H4 (cell line): ENCODE data around the gene TCP11X2. TPM values are rescaled to one million over a fixed set of nuclear protein-coding genes. Genes with fewer than 3 reads are reported as not detected.
A peak's percentile ranks its signal among the peaks of the same experiment; 100 is the strongest.
"Not testable (repeated sequence)": the region's sequence is repeated elsewhere in the genome, so short reads cannot be mapped to it uniquely, and the experiment has no call there.

Experiments
- DNase-seq: peaks from one replicate; pipeline ENCODE4 v3.0.0-alpha.2; 2015; ENCODE audit warnings: low spot score
- total RNA-seq: library from RNA; depleted of rRNA; stranded (reverse); fragments of >200 nt; shearing (Covaris generic); gene quantifications from 2 replicates; pipeline ENCODE4 v1.2.3, GENCODE V29; 2014; rRNA removed

The TCP11X2 gene
- 1.3 TPM in 1 of 2 replicates, not detected in the other for total RNA-seq

GRCh38 chrX:102471762-102472220, at the start of gene TCP11X2:
Gene TCP11X2 (minus strand): TSS chrX:102471812.
- not testable (repeated sequence) for DNase-seq

- DNase-seq, result peak; percentile 18
Observed at GRCh38 chrX:102517326-102517725, 45.7 kb upstream of the TCP11X2 start.

GRCh38 chrX:102515975-102516941, 44.6 kb upstream of the TCP11X2 start, which contains the start of gene TMSB15A:
Gene TMSB15A (minus strand): TSS chrX:102516739.
- DNase-seq, result peak; percentile 39

DNA sequence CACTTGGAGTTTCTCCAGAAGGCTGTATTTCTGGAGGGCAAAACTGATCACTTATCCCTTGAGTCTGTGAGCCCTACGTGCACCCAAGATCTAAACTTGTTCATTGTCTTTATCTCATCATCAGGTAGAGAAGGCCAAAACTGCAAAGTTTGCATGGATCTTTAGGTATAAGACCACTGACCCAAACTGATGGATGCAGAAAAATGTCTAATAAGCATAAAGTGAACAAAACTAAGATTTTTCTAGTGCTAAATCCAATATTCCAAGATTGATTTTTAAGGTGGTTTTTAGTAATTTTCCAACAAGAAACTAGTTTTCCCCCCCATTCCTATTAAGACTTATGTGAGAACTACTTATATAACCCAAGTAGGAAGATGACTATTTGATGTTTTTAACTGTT, 42.9 kb upstream of the TCP11X2 start:
- DNase-seq, result no peak

- DNase-seq, result no peak
Observed at GRCh38 chrX:102498732-102499131, 27.1 kb upstream of the TCP11X2 start.

DNA sequence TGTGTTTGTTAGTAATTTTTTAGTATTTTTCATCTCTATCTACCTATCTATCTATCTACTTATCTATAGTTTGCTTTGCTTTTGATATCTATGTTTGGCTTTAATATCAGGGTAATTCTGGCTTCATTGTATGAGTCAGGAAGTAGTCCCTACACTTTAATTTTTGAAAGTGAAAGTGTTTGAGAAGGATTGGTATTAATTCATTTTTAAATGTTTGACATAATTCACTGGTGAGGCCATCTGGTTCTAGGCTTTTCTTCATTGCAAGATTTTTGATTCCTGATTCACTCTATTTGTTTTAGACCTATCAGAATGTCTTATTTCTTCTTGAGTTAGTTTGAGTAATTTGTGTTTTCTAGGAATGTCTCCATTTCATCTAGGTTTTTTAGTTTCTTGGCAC, 20.2 kb upstream of the TCP11X2 start:
- DNase-seq, result no peak

- not testable (repeated sequence) for DNase-seq
Observed at GRCh38 chrX:102478765-102479164, 7.2 kb upstream of the TCP11X2 start.

- not testable (repeated sequence) for DNase-seq
Observed at GRCh38 chrX:102470215-102470614, 1.4 kb downstream of the TCP11X2 start.

DNA sequence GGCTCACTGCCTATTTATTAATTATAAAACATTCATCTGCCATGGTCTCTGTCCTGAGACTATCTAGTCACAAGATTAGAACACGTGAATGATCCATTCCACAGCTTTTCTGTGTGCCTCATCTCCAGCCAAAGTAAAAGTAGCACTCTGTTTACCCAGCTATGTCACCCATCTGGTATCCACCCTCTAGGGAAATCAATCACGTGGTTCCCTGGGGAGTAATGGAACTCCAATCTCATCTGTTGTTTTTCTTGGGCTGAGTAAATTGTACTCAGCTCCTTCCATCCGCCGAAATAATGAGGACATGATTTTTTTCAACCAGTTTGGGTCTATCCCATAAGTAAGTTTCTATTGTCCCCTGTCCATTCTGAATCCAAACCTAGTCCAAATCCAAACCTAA, 13.0 kb downstream of the TCP11X2 start:
- not testable (repeated sequence) for DNase-seq

DNA sequence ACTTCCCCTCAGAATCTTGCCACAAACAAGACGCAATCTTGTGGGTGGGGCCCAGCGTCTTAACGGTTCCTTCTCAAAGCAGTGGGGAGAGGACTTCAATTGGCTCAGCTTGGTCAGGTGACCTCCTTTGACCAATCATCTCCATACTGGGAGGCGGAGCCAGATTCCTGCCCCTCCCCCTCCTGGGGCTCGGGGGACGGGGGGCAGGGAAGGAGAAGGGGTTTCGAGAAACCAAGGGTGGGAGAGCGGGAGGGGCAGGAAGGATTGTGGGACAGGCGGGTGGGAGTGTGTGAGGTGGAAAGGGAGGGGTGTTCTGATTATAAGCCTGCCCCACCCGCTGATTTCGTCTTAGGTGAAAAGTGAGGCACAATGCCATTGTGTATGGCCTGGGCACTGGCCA, 31.7 kb downstream of the TCP11X2 start, which contains the start of gene NXF2B:
NXF2B (minus strand) TSS at position 101 of the 400 bp plus-strand sequence. CDS start 59,972 bp downstream, outside the sequence.
- not testable (repeated sequence) for DNase-seq

DNA sequence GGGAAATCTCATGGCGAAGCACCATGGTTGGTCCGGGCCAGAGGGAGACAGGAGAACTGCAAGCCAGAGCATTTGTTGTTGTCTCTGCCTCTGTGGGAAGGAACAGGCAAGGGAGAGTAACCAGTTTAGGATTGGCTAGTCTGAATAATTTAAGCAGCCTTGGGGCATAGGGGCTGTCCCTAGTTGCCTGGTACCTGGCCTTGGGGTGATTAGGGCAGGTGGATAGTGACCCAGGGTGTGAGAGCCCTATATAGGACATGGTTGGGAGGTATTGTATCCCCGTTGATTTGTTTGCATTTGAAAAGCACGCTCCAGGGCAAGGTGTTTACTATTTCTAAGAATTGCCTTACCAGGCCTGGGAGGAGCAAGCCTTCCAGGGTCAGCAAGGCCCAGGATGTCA, 57.1 kb downstream of the TCP11X2 start:
- DNase-seq, result not testable (repeated sequence)

Other genes starting within 250 kb of the TCP11X2 start
- gene NXF2, start 224.6 kb downstream of the TCP11X2 start, total RNA-seq, result 0.15 TPM in 1 of 2 replicates, not detected in the other
- gene NXF2B, start 31.8 kb downstream of the TCP11X2 start, total RNA-seq, result 0.15 TPM in 1 of 2 replicates, not detected in the other
- gene TMSB15A, start 44.9 kb upstream of the TCP11X2 start, total RNA-seq, result 105 and 116 TPM in 2 replicates
- gene ARMCX5, start 127.7 kb upstream of the TCP11X2 start, total RNA-seq, result 15.4 and 29.7 TPM in 2 replicates
- gene GPRASP1, start 179.7 kb upstream of the TCP11X2 start, total RNA-seq, result 0.08 and 0.19 TPM in 2 replicates
- 13.6 and 13.8 TPM in 2 replicates for gene GPRASP2, start 240.6 kb upstream of the TCP11X2 start, total RNA-seq
- gene GPRASP3, start 248.9 kb upstream of the TCP11X2 start, total RNA-seq, result 1.2 and 2.0 TPM in 2 replicates